BLaER1 treated with 17β-estradiol and CSF1 and Interleukin-3, amounts not matched to agents 10 nM and 100 nM (cell line): Measurements from ENCODE around the gene TXNDC11.

Experiments
- H3K27ac ChIP-seq, 11 experiments: shearing (Covaris generic); formaldehyde crosslinking; 2 replicates each; pipeline ENCODE4 v1.8.1; 2022
- H3K27me3 ChIP-seq, 11 experiments: shearing (Covaris generic); formaldehyde crosslinking; 2 replicates each; pipeline ENCODE4 v1.8.1; 2022
- H3K36me3 ChIP-seq, 11 experiments: shearing (Covaris generic); formaldehyde crosslinking; 2 replicates each; pipeline ENCODE4 v1.8.1; 2022
- H3K4me1 ChIP-seq, 10 experiments: shearing (Covaris generic); formaldehyde crosslinking; 2 replicates each; pipeline ENCODE4 v1.8.1; 2022
- H3K4me2 ChIP-seq, 11 experiments: shearing (Covaris generic); formaldehyde crosslinking; 2 replicates each; pipeline ENCODE4 v1.8.1; 2022
- H3K4me3 ChIP-seq, 10 experiments: shearing (Covaris generic); formaldehyde crosslinking; 2 replicates each; pipeline ENCODE4 v1.8.1; 2022
- H3K9ac ChIP-seq, 11 experiments: shearing (Covaris generic); formaldehyde crosslinking; 2 replicates each; pipeline ENCODE4 v1.8.1; 2022
- H3K9me3 ChIP-seq, 11 experiments: shearing (Covaris generic); formaldehyde crosslinking; replicated peaks in 1 of 11; 2 replicates each; pipeline ENCODE4 v1.8.1; 2022
- H4K20me1 ChIP-seq, 11 experiments: shearing (Covaris generic); formaldehyde crosslinking; 2 replicates each; pipeline ENCODE4 v1.8.1; 2022
- Cebpa-rat ChIP-seq, 11 experiments: shearing (Covaris generic); IDR thresholded peaks; 2 replicates each; pipeline ENCODE4 v1.8.1; 2022

The TXNDC11 gene

DNA sequence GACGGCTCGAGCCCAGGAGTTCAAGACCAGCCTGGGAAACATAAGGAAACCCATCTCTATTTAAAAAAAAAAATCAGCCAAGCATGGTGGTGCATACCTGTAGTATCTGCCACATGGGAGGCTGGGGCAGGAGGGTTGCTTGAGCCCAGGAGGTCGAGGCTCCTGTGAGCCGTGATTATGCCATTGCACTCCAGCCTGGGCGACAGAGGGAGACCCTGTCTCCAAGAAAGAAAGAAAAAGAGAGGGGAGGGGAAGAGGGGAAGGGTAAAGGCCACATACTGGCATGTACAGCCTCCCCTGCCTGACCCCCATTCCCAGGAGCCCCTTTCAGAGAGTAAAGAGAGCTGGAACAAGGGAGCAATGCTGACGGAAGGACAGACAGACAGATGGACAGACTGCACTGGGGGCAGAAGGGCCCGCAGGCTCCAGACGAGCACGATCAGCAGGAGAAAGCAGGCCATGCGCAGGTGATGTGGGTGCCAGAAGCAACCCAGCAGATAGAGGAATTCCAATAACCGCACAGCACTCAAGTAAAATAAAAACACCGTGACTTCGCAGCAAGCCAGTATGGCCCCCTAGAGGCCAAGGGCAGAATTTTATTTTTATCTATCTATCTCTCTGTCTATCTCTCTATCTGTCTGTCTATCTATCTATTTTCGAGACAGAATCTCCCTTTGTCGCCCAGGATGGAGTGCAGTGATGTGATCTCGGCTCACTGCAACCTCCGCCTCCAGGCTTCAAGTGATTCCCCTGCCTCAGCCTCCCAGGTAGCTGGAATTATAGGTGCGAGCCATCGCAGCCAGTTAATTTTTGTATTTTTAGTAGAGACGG lies 101.5 kb downstream of the TXNDC11 start:
- Histone ChIP-seq H4K20me1 (no peaks in the 10 kb centered on the region; a peak in 1 of 22 replicates), H3K4me1 (peaks cover 15 to 39% (median 27%) of the 10 kb centered on the region in 10 experiments), H3K36me3 (no peaks in the 10 kb centered on the region), H3K9ac (peak overlapping the region in 9 of 11 experiments; percentile 5 to 80 (median 36); a peak in 11 of 22 replicates), H3K4me3 (no peak overlapping the region), H3K27me3 (no peaks in the 10 kb centered on the region), H3K4me2 (peak overlapping the region; percentile 47 to 93 (median 63)), H3K9me3 (no peaks in the 10 kb centered on the region), H3K27ac (peak overlapping the region; percentile 6 to 91 (median 35); a peak in 17 of 22 replicates)
- no peak for TF ChIP-seq Cebpa-rat (IDR thresholded peaks at IDR 0.05)

DNA sequence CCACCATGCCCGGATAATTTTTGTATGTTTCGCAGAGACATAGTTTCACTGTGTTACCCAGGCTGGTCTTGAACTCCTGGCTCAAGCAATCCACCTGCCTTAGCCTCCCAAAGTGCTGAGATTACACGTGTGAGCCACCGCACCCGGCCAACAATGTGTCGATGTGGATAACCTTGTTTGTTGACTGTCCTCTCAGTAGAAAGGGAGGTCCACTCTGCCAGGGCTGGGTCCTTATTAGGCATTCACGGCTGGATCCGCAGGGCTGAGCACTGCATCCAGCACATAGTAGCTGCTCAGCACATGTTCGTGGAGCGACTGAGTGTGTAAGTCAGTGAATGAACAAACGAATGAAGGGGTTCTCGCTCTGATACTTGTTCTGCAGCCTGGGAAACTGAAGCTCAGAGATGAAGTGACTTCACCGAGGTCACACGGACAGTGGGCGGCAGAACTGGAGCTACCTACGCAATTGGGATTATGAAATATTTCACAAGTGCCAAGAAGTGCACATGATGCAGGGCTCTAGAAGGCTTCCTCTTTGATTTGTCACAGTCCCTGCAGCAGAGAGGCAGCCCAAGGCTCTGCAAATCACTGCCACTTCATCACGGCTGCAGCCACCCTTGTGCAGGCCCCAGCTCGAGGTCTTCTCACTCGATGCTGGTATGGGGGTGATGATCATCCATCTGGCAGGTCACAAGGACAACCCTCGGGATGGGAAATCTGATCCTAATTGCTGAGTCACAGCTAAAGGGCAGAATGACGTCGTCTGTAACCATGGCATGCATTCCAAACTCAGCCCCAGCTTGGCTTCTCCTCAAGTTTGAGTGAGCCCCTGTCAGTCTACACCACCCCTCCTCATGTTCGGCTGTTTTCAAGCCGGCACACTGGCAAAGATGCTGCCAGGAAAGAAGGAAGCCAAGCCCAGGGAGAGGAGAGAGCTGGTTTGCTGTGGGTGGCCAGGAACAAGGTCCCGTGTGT lies 102.4 kb downstream of the TXNDC11 start:
- H3K9ac ChIP-seq = peak overlapping the region in 8 of 11 experiments; percentile 5 to 80 (median 35); a peak in 11 of 22 replicates
- peak overlapping the region; percentile 47 to 93 (median 63); a peak in 20 of 22 replicates for H3K4me2 ChIP-seq
- no peaks in the 10 kb centered on the region for H3K27me3 ChIP-seq
- no peaks in the 10 kb centered on the region; a peak in 1 of 22 replicates for H4K20me1 ChIP-seq
- no peaks in the 10 kb centered on the region for H3K9me3 ChIP-seq
- peak in 9 of 11 experiments; percentile 33 to 77 (median 62); a peak in 15 of 22 replicates for TF ChIP-seq Cebpa-rat (IDR thresholded peaks at IDR 0.05)
- H3K36me3 ChIP-seq = no peaks in the 10 kb centered on the region
- H3K27ac ChIP-seq = peak overlapping the region; percentile 6 to 91 (median 41); a peak in 19 of 22 replicates
- no peak overlapping the region for H3K4me3 ChIP-seq
- peaks cover 15 to 39% (median 27%) of the 10 kb centered on the region in 10 experiments for H3K4me1 ChIP-seq

DNA sequence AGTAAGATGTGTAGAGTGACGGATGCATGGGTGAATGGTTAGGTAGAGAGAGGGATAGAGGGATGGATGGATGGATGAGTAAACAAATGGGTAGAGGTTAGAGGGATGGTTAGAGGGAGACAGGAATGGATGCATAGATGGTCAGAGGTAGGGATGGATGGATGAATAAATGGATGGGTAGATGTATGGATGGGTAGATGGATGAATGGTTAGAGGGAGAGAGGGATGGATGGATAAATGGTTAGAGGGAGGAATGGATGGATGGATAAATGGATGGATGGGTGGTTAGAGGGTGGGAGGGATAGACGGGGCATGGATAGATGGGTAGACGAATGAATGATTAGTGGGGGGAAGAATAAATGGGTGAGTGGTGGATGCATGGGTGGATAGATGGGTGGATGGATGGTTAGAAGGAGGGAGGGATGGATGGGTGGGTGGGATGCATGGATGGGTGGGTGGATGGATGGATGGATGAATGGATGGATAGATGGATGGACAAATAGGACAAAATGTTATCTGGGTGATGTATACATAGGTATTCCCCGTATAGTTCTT lies 103.6 kb downstream of the TXNDC11 start:
- Histone ChIP-seq H3K27me3 (no peaks in the 10 kb centered on the region), H4K20me1 (no peaks in the 10 kb centered on the region; a peak in 1 of 22 replicates), H3K9ac (no peak overlapping the region), H3K27ac (no peak overlapping the region; a peak in 1 of 22 replicates), H3K36me3 (no peaks in the 10 kb centered on the region), H3K4me1 (peaks cover 19 to 46% (median 30%) of the 10 kb centered on the region in 10 experiments), H3K9me3 (no peaks in the 10 kb centered on the region), H3K4me2 (peak overlapping the region in 1 of 11 experiments; percentile 23; a peak in 1 of 22 replicates), H3K4me3 (no peak overlapping the region)
- no peak for TF ChIP-seq Cebpa-rat (IDR thresholded peaks at IDR 0.05)

DNA sequence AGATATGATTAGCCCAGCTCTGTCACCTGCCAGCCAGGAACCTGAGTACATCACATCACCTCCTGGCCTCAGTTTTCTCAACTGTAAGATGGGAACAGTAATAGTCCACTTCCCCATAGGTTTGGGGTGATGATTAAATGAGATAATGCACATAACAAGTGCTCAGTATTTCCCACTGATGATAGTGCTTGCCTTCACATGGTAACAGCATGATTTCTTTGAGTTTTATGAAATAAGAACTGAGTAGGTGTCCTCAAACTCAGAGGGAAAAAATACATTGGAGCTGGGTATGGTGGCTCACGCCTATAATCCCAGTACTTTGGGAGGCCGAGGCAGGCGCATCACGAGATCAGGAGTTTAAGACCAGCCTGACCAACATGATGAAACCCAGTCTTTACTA lies 104.5 kb downstream of the TXNDC11 start:
- no peaks in the 10 kb centered on the region for H3K27me3 ChIP-seq
- H3K4me2 ChIP-seq = no peak overlapping the region; a peak in 1 of 22 replicates
- H3K36me3 ChIP-seq = no peaks in the 10 kb centered on the region
- no peaks in the 10 kb centered on the region; a peak in 1 of 22 replicates for H4K20me1 ChIP-seq
- H3K4me1 ChIP-seq = peaks cover 27 to 53% (median 35%) of the 10 kb centered on the region in 10 experiments
- TF ChIP-seq Cebpa-rat (IDR thresholded peaks at IDR 0.05) = no peak
- H3K9me3 ChIP-seq = no peaks in the 10 kb centered on the region
- no peak overlapping the region for H3K4me3 ChIP-seq
- H3K9ac ChIP-seq = no peak overlapping the region
- no peak overlapping the region for H3K27ac ChIP-seq

DNA sequence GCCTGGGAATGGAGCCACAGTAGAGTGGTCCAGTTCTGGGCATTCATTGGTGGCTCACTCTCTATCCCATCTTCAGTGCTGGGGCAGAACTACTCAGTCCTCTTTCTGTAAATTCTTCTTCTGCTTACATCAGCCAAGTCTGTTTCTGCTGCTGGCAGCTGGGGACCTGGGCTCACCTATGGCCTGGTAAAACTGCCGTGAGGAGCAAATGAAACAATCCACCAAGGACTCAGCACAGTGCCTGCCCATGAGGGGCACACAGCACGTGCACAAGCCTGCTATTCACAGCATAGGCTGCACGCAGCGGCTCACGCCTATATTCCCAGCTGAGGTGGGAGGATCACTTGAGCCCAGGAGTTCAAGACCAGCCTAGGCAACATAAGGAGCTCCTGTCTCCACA lies 105.3 kb downstream of the TXNDC11 start:
- no peak overlapping the region; a peak in 2 of 22 replicates for H3K9ac ChIP-seq
- H3K4me3 ChIP-seq = no peak overlapping the region
- peak overlapping the region in 1 of 11 experiments; percentile 8; a peak in 1 of 22 replicates for H3K4me2 ChIP-seq
- no peaks in the 10 kb centered on the region for H3K27me3 ChIP-seq
- no peaks in the 10 kb centered on the region for H3K9me3 ChIP-seq
- TF ChIP-seq Cebpa-rat (IDR thresholded peaks at IDR 0.05) = no peak
- no peaks in the 10 kb centered on the region for H3K36me3 ChIP-seq
- peaks cover 33 to 61% (median 42%) of the 10 kb centered on the region in 10 experiments for H3K4me1 ChIP-seq
- H4K20me1 ChIP-seq = no peaks in the 10 kb centered on the region; a peak in 1 of 22 replicates
- no peak overlapping the region for H3K27ac ChIP-seq

DNA sequence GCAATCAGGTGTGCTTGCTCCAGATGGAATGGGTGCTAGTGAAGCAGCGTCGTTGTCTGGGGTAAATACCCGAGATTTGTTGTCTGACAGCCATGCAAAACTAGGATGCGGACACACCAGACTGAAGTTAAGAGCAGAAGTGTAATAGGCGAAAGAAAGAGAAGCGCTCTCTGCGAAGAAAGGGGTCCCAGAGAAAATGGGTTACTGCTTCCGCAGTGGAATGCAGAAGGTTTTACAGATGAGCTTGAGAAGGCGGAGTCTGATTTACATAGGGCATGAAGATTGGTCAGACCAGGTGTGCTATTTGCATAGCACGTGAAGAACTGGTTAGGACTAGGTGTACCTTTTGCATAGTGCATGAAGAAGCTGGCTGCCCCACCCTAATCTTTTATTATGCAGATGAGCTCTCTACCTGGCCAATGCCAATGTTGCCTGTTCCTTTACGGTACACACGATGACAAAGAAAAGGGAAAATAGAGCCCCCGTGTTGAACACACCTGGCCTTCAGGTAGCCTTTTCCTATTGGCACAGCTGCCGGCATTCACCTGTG lies 106.4 kb downstream of the TXNDC11 start:
- Histone ChIP-seq H3K36me3 (no peaks in the 10 kb centered on the region), H3K27ac (no peak overlapping the region), H3K9me3 (no peaks in the 10 kb centered on the region), H3K27me3 (no peaks in the 10 kb centered on the region), H3K4me2 (no peak overlapping the region), H3K9ac (no peak overlapping the region), H4K20me1 (no peaks in the 10 kb centered on the region), H3K4me3 (no peak overlapping the region), H3K4me1 (peaks cover 37 to 63% (median 45%) of the 10 kb centered on the region in 10 experiments)
- TF ChIP-seq Cebpa-rat (IDR thresholded peaks at IDR 0.05) = no peak

DNA sequence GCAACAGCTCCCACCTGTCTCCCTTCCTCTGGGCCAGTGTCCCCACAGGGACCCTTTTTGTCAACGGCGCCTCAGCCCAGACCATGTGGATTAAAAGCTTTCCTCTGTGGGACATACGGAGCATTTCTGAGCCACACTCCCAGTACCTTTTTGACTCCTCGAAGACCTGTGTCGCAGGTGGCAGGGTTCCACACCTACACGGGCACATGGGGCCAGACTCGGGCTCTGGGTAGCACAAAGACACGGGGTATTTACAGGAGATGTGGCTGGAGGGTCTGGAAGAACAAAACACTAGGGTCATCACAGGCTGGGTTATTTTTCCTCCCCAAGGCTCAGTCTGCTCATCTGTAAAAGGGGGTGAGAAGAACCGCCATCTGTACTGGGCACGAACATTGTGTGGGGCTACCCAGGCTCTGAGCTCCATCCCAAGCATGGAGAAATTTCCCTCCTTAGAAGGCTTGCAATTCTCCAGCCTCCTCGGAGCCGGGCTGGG lies 106.9 kb downstream of the TXNDC11 start:
- Histone ChIP-seq H3K27ac (no peak overlapping the region), H3K4me1 (peaks cover 37 to 63% (median 45%) of the 10 kb centered on the region in 10 experiments), H3K4me2 (no peak overlapping the region)

DNA sequence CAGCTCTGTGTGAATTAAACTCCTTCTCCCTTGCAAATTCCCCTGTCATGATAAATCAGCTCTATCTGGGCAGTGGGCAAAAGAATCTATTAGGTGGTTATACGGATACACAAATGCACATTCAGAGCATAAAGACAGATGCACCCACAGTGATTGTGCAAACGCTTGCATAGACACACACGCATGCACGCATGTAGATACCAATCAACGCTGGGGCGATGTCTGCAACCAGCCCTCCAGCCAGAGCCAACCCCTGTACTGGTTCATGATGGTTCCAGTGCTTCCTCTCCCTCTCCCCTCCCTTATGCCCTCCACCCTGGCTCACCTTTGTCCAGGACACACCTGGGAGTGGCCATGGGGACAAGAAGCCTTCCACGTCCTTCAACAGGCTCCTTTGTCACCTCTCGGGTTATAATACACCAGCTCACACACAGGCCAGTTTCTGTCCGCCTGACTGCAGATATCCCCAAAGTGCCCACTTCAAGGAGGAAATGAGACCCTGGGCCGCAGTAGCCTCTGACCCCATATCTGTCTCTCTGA lies 107.5 kb downstream of the TXNDC11 start:
- Histone ChIP-seq H3K4me1 (peaks cover 37 to 63% (median 45%) of the 10 kb centered on the region in 10 experiments), H3K4me2 (no peak overlapping the region), H4K20me1 (no peaks in the 10 kb centered on the region), H3K27ac (no peak overlapping the region), H3K9me3 (no peaks in the 10 kb centered on the region), H3K36me3 (no peaks in the 10 kb centered on the region), H3K9ac (no peak overlapping the region), H3K27me3 (no peaks in the 10 kb centered on the region), H3K4me3 (no peak overlapping the region)
- TF ChIP-seq Cebpa-rat (IDR thresholded peaks at IDR 0.05) = no peak

More for the DNA sequence above, 106.9 kb downstream of the TXNDC11 start:
- Histone ChIP-seq H4K20me1 (no peaks in the 10 kb centered on the region), H3K27me3 (no peaks in the 10 kb centered on the region), H3K36me3 (no peaks in the 10 kb centered on the region), H3K4me3 (no peak overlapping the region), H3K9ac (no peak overlapping the region), H3K9me3 (no peaks in the 10 kb centered on the region)
- no peak for TF ChIP-seq Cebpa-rat (IDR thresholded peaks at IDR 0.05)
